Hematopoietic multipotent progenitor cell treated with erythropoietin and hydrocortisone succinate and interleukin-3 and kit ligand, for 4 days (in vitro differentiated cells): Measurements from ENCODE around the gene RPTOR.
"Not testable (repeated sequence)": the region's sequence is repeated elsewhere in the genome, so short reads cannot be mapped to it uniquely, and the experiment has no call there.

ENCODE experiments used
- DNase-seq: peaks from one replicate; pipeline ENCODE4 v3.0.0-alpha.2; 2015

The RPTOR gene

GRCh38 chr17:80619535-80620235 is 75.0 kb downstream of the RPTOR start:
- DNase-seq: no peak

GRCh38 chr17:80621335-80621996 is 76.8 kb downstream of the RPTOR start:
- DNase-seq: no peak

- DNase-seq: peak; percentile 33
Measured at GRCh38 chr17:80621997-80622357, 77.3 kb downstream of the RPTOR start.

GRCh38 chr17:80624864-80625263 is 80.2 kb downstream of the RPTOR start:
- no peak for DNase-seq

GRCh38 chr17:80625627-80626026 is 81.0 kb downstream of the RPTOR start:
- DNase-seq: no peak

GRCh38 chr17:80628881-80629280 is 84.2 kb downstream of the RPTOR start:
- DNase-seq: not testable (repeated sequence)

- no peak for DNase-seq
Measured at GRCh38 chr17:80629298-80630028, 84.8 kb downstream of the RPTOR start.

- DNase-seq: no peak
Measured at GRCh38 chr17:80630560-80631120, 86.0 kb downstream of the RPTOR start.

GRCh38 chr17:80631142-80632045 is 86.8 kb downstream of the RPTOR start:
- peak; percentile 57 for DNase-seq

- no peak for DNase-seq
Measured at GRCh38 chr17:80632046-80632581, 87.5 kb downstream of the RPTOR start.

- no peak for DNase-seq
Measured at GRCh38 chr17:80633207-80633606, 88.6 kb downstream of the RPTOR start.

GRCh38 chr17:80633994-80634566 is 89.4 kb downstream of the RPTOR start:
- no peak for DNase-seq

- DNase-seq: peak; percentile 49
Measured at GRCh38 chr17:80636361-80637018, 91.9 kb downstream of the RPTOR start.

- DNase-seq: no peak
Measured at GRCh38 chr17:80637048-80637781, 92.6 kb downstream of the RPTOR start.

- DNase-seq: no peak
Measured at GRCh38 chr17:80639658-80640057, 95.0 kb downstream of the RPTOR start.

GRCh38 chr17:80640366-80641084 is 95.9 kb downstream of the RPTOR start:
- DNase-seq: no peak

GRCh38 chr17:80643326-80644099 is 98.9 kb downstream of the RPTOR start:
- DNase-seq: no peak

- no peak for DNase-seq
Measured at GRCh38 chr17:80644536-80644935, 99.9 kb downstream of the RPTOR start.

- DNase-seq: no peak
Measured at GRCh38 chr17:80645706-80646325, 101.2 kb downstream of the RPTOR start.
